Measurements from ENCODE around the gene CADPS.

The CADPS gene

GRCh38 chr3:62436785-62437184, 438.4 kb downstream of the CADPS start:
- no peaks in the 10 kb centered on the region for H3K4me1 ChIP-seq (ENCODE audit: control insufficient read depth in 1 of 2, insufficient read depth in 1 of 2, low read depth in 1 of 2, low read length in 1 of 2)
- no peaks in the 10 kb centered on the region for H3K27me3 ChIP-seq
- TF ChIP-seq CTCF (IDR thresholded peaks at IDR 0.05), result no peak
- H3K4me3 ChIP-seq (ENCODE audit: low read depth in 1 of 2, low read length in 1 of 2), result no peak overlapping the region
- H3K27ac ChIP-seq, result no peak overlapping the region
- no peaks in the 10 kb centered on the region for H3K9me3 ChIP-seq
- H3K36me3 ChIP-seq, result no peaks in the 10 kb centered on the region

- no peak overlapping the region for H3K27ac ChIP-seq
- no peaks in the 10 kb centered on the region for H3K27me3 ChIP-seq
- no peak for TF ChIP-seq CTCF (IDR thresholded peaks at IDR 0.05)
- H3K4me1 ChIP-seq (ENCODE audit: control insufficient read depth in 1 of 2, insufficient read depth in 1 of 2, low read depth in 1 of 2, low read length in 1 of 2), result no peaks in the 10 kb centered on the region
- no peaks in the 10 kb centered on the region for H3K9me3 ChIP-seq
- H3K36me3 ChIP-seq, result no peaks in the 10 kb centered on the region
- H3K4me3 ChIP-seq (ENCODE audit: low read depth in 1 of 2, low read length in 1 of 2), result no peak overlapping the region
Measured at GRCh38 chr3:62433396-62433795, 441.8 kb downstream of the CADPS start.

GRCh38 chr3:62421207-62421606, 454.0 kb downstream of the CADPS start:
- Histone ChIP-seq H3K27me3 (no peaks in the 10 kb centered on the region), H3K4me3 (ENCODE audit: low read depth in 1 of 2, low read length in 1 of 2) (no peak overlapping the region), H3K27ac (no peak overlapping the region), H3K9me3 (no peaks in the 10 kb centered on the region), H3K36me3 (no peaks in the 10 kb centered on the region), H3K4me1 (ENCODE audit: control insufficient read depth in 1 of 2, insufficient read depth in 1 of 2, low read depth in 1 of 2, low read length in 1 of 2) (no peaks in the 10 kb centered on the region)
- TF ChIP-seq CTCF (IDR thresholded peaks at IDR 0.05), result no peak

GRCh38 chr3:62416144-62416543, 459.1 kb downstream of the CADPS start:
- H3K9me3 ChIP-seq, result no peaks in the 10 kb centered on the region
- no peaks in the 10 kb centered on the region for H3K27me3 ChIP-seq
- no peak overlapping the region for H3K4me3 ChIP-seq (ENCODE audit: low read depth in 1 of 2, low read length in 1 of 2)
- no peaks in the 10 kb centered on the region for H3K4me1 ChIP-seq (ENCODE audit: control insufficient read depth in 1 of 2, insufficient read depth in 1 of 2, low read depth in 1 of 2, low read length in 1 of 2)
- H3K27ac ChIP-seq, result no peak overlapping the region
- H3K36me3 ChIP-seq, result no peaks in the 10 kb centered on the region
- no peak for TF ChIP-seq CTCF (IDR thresholded peaks at IDR 0.05)

- Histone ChIP-seq H3K27ac (no peak overlapping the region), H3K4me1 (ENCODE audit: control insufficient read depth in 1 of 2, insufficient read depth in 1 of 2, low read depth in 1 of 2, low read length in 1 of 2) (no peaks in the 10 kb centered on the region), H3K4me3 (ENCODE audit: low read depth in 1 of 2, low read length in 1 of 2) (no peak overlapping the region), H3K27me3 (no peaks in the 10 kb centered on the region), H3K9me3 (no peaks in the 10 kb centered on the region), H3K36me3 (no peaks in the 10 kb centered on the region)
- no peak for TF ChIP-seq CTCF (IDR thresholded peaks at IDR 0.05)
Measured at GRCh38 chr3:62415312-62415801, 459.9 kb downstream of the CADPS start.

GRCh38 chr3:62414786-62415185, 460.4 kb downstream of the CADPS start:
- no peak for TF ChIP-seq CTCF (IDR thresholded peaks at IDR 0.05)

More at GRCh38 chr3:62414786-62415185, 460.4 kb downstream of the CADPS start:
- Histone ChIP-seq H3K27ac (no peak overlapping the region), H3K27me3 (no peaks in the 10 kb centered on the region), H3K4me1 (ENCODE audit: control insufficient read depth in 1 of 2, insufficient read depth in 1 of 2, low read depth in 1 of 2, low read length in 1 of 2) (no peaks in the 10 kb centered on the region), H3K9me3 (no peaks in the 10 kb centered on the region), H3K36me3 (no peaks in the 10 kb centered on the region), H3K4me3 (ENCODE audit: low read depth in 1 of 2, low read length in 1 of 2) (no peak overlapping the region)

Data from neutrophil (primary cell).